Astrocyte (in vitro differentiated cells and primary cell): ENCODE measurements around the gene OSBP2. TPM values are rescaled to one million over a fixed set of nuclear protein-coding genes. Genes with fewer than 3 reads are reported as not detected.

ENCODE experiments used
- DNase-seq: peaks from one replicate; pipeline ENCODE4 v3.0.0-alpha.2; 2010; ENCODE audit warnings: low read depth
- FAIRE-seq: peaks from 2 replicates; lab custom pipeline; 2011; peaks lifted over from hg19 to GRCh38; lab: Jason Lieb, UNC
- H2AFZ ChIP-seq: 2 replicates; pipeline ENCODE4 v1.6.0; 2012; ENCODE audit warnings: low read depth, low read length, inconsistent platforms
- H3K27ac ChIP-seq: 2 replicates; pipeline ENCODE4 v1.5.1; 2011; ENCODE audit warnings: low read depth, low read length, inconsistent platforms
- H3K27me3 ChIP-seq: 2 replicates; pipeline ENCODE4 v1.6.0; 2011; ENCODE audit warnings: low read length, inconsistent platforms; ENCODE audit not compliant: insufficient read depth
- H3K36me3 ChIP-seq: 2 replicates; pipeline ENCODE4 v1.5.1; 2011; ENCODE audit warnings: low read length, inconsistent platforms; ENCODE audit not compliant: insufficient read depth
- H3K4me1 ChIP-seq: 2 replicates; pipeline ENCODE4 v1.5.1; 2011; ENCODE audit warnings: low read length, inconsistent platforms; ENCODE audit not compliant: insufficient read depth
- H3K4me2 ChIP-seq: 2 replicates; pipeline ENCODE4 v1.6.0; 2012; ENCODE audit warnings: low read length, inconsistent platforms
- H3K4me3 ChIP-seq: 2 replicates; pipeline ENCODE4 v1.5.1; 2011; ENCODE audit warnings: low read depth, mild to moderate bottlenecking, low read length, inconsistent platforms; ENCODE audit not compliant: insufficient read depth
- H3K79me2 ChIP-seq: 2 replicates; pipeline ENCODE4 v1.6.0; 2012; ENCODE audit warnings: mild to moderate bottlenecking, low read length, inconsistent platforms; ENCODE audit not compliant: insufficient read depth
- H3K9ac ChIP-seq: 2 replicates; pipeline ENCODE4 v1.6.0; 2012; ENCODE audit warnings: mild to moderate bottlenecking, low read length, inconsistent platforms
- H3K9me3 ChIP-seq: 2 replicates; pipeline ENCODE4 v1.5.1; 2012; ENCODE audit warnings: low read depth, mild to moderate bottlenecking, low read length, inconsistent platforms; ENCODE audit not compliant: insufficient read depth
- H4K20me1 ChIP-seq: 2 replicates; pipeline ENCODE4 v1.6.0; 2012; ENCODE audit warnings: low read length, inconsistent platforms; ENCODE audit not compliant: insufficient read depth
- H3K27ac Mint-ChIP-seq: one replicate; pipeline ENCODE4 v1.8.0; 2021; ENCODE audit warnings: mild to moderate bottlenecking, mixed read lengths; ENCODE audit not compliant: unreplicated experiment
- H3K27me3 Mint-ChIP-seq: one replicate; pipeline ENCODE4 v1.8.0; 2021; ENCODE audit warnings: low read depth, mixed read lengths; ENCODE audit not compliant: unreplicated experiment
- H3K36me3 Mint-ChIP-seq: one replicate; pipeline ENCODE4 v1.8.0; 2021; ENCODE audit warnings: low read depth, mixed read lengths; ENCODE audit not compliant: unreplicated experiment
- H3K4me1 Mint-ChIP-seq: one replicate; pipeline ENCODE4 v1.8.0; 2021; ENCODE audit warnings: low read depth, mixed read lengths; ENCODE audit not compliant: unreplicated experiment
- H3K4me3 Mint-ChIP-seq: one replicate; pipeline ENCODE4 v1.8.0; 2021; ENCODE audit warnings: mild to moderate bottlenecking, moderate library complexity, mixed read lengths; ENCODE audit not compliant: unreplicated experiment
- H3K9me3 Mint-ChIP-seq: one replicate; pipeline ENCODE4 v1.8.0; 2021; ENCODE audit warnings: mild to moderate bottlenecking, mixed read lengths; ENCODE audit not compliant: unreplicated experiment
- CTCF ChIP-seq: IDR thresholded peaks from 2 replicates; pipeline ENCODE4 v1.5.1; 2011; ENCODE audit warnings: low read depth, mild to moderate bottlenecking, inconsistent platforms, low read length, moderate library complexity; ENCODE audit not compliant: insufficient read depth
- EZH2 ChIP-seq: IDR thresholded peaks from 2 replicates; pipeline ENCODE4 v1.6.1; 2012; ENCODE audit warnings: mild to moderate bottlenecking, low read length, inconsistent platforms; ENCODE audit not compliant: insufficient read depth
- total RNA-seq: library from RNA; stranded (reverse); gene quantifications from 2 replicates; pipeline ENCODE4 v1.2.1, GENCODE V29; 2021

The OSBP2 gene
- total RNA-seq, 1 donor from 2014 or later, result 0.48 TPM

- Histone ChIP-seq H3K9me3 (no peaks in the 10 kb centered on the region), H2AFZ (no peak overlapping the region), H3K27me3 (no peaks in the 10 kb centered on the region), H3K27ac (no peak overlapping the region), H3K36me3 (no peaks in the 10 kb centered on the region), H3K4me1 (peaks cover 4% of the 10 kb centered on the region), H3K4me3 (no peak overlapping the region), H3K9ac (no peak overlapping the region), H3K4me2 (no peak overlapping the region), H4K20me1 (no peaks in the 10 kb centered on the region), H3K79me2 (no peaks in the 10 kb centered on the region)
- no peak for TF ChIP-seq EZH2
- TF ChIP-seq CTCF, result no peak
- Mint-ChIP-seq H3K4me3 (no peak overlapping the region), H3K9me3 (peaks cover 1% of the 10 kb centered on the region), H3K27me3 (peaks cover 13% of the 10 kb centered on the region), H3K27ac (no peak overlapping the region), H3K4me1 (no peaks in the 10 kb centered on the region), H3K36me3 (no peaks in the 10 kb centered on the region)
- no peak for DNase-seq
- FAIRE-seq, result no peak
Observed at GRCh38 chr22:30861688-30862552, 167.2 kb downstream of the OSBP2 start.

GRCh38 chr22:30863081-30863833 is 168.6 kb downstream of the OSBP2 start:
- DNase-seq (peak; percentile 23), FAIRE-seq (no peak)
- no peak overlapping the region for H3K4me3 Mint-ChIP-seq
- TF ChIP-seq EZH2, result no peak
- TF ChIP-seq CTCF, result no peak
- no peak overlapping the region for H3K27ac ChIP-seq
- no peak overlapping the region for H3K9ac ChIP-seq
- no peaks in the 10 kb centered on the region for H4K20me1 ChIP-seq
- no peak overlapping the region for H3K4me3 ChIP-seq
- H3K4me1 ChIP-seq, result peaks cover 4% of the 10 kb centered on the region
- H3K4me1 Mint-ChIP-seq, result no peaks in the 10 kb centered on the region
- no peaks in the 10 kb centered on the region for H3K27me3 ChIP-seq
- H3K27ac Mint-ChIP-seq, result no peak overlapping the region
- no peak overlapping the region for H2AFZ ChIP-seq
- no peak overlapping the region for H3K4me2 ChIP-seq
- peaks cover 15% of the 10 kb centered on the region for H3K27me3 Mint-ChIP-seq
- H3K36me3 Mint-ChIP-seq, result no peaks in the 10 kb centered on the region
- peaks cover 1% of the 10 kb centered on the region for H3K9me3 Mint-ChIP-seq
- no peaks in the 10 kb centered on the region for H3K79me2 ChIP-seq
- H3K36me3 ChIP-seq, result no peaks in the 10 kb centered on the region
- H3K9me3 ChIP-seq, result no peaks in the 10 kb centered on the region
